WTC11 (cell line): ENCODE data around the gene PYHIN1. TPM values are rescaled to one million over a fixed set of nuclear protein-coding genes. Genes with fewer than 3 reads are reported as not detected.

ENCODE experiments used
- ATAC-seq: fragments of 200-7000 bp; cut with Tn5 transposase; 2 replicates; pipeline ENCODE4 v1.10.0; 2021; ENCODE audit warnings: mild to moderate bottlenecking, moderate library complexity
- CTCF ChIA-PET: fragments of 300-600 bp; sonication (Branson Sonifier 250); formaldehyde crosslinking; loops from one replicate; lab custom pipeline; 2021; ENCODE audit warnings: antibody characterized with exemption; lab: Charles Lee
- POLR2A ChIA-PET: fragments of 350-600 bp; sonication (Branson Sonifier 250); formaldehyde crosslinking; loops from one replicate; lab custom pipeline; 2021; ENCODE audit warnings: antibody characterized with exemption; lab: Charles Lee
- DNase-seq: peaks from one replicate; pipeline ENCODE4 v3.0.0; 2021; ENCODE audit warnings: low spot score
- H3K27ac Mint-ChIP-seq: 2 replicates; pipeline ENCODE4 v1.8.0; 2021; ENCODE audit warnings: mixed read lengths
- H3K27me3 Mint-ChIP-seq: 2 replicates; pipeline ENCODE4 v1.8.0; 2021; ENCODE audit warnings: low read depth, mild to moderate bottlenecking, moderate library complexity, mixed read lengths
- H3K36me3 Mint-ChIP-seq: 2 replicates; pipeline ENCODE4 v1.8.0; 2021; ENCODE audit warnings: mixed read lengths
- H3K4me1 Mint-ChIP-seq: 2 replicates; pipeline ENCODE4 v1.8.0; 2022; ENCODE audit warnings: mixed read lengths
- H3K4me3 Mint-ChIP-seq: 2 replicates; pipeline ENCODE4 v1.8.0; 2021; ENCODE audit warnings: mild to moderate bottlenecking, moderate library complexity, mixed read lengths
- H3K9me3 Mint-ChIP-seq: 2 replicates; pipeline ENCODE4 v1.8.0; 2021; ENCODE audit warnings: mixed read lengths
- ESRRA ChIP-seq: sonication (generic); formaldehyde crosslinking; IDR thresholded peaks from 2 replicates; pipeline ENCODE4 v1.8.1; 2022; ENCODE audit warnings: mild to moderate bottlenecking, missing genetic modification reagents, borderline replicate concordance
- GABPB1 ChIP-seq: sonication (generic); formaldehyde crosslinking; IDR thresholded peaks from 2 replicates; pipeline ENCODE4 v1.8.1; 2023; ENCODE audit warnings: mild to moderate bottlenecking, missing genetic modification reagents
- KAT7 ChIP-seq: sonication (generic); formaldehyde crosslinking; IDR thresholded peaks from 2 replicates; pipeline ENCODE4 v1.8.1; 2023; ENCODE audit warnings: missing genetic modification reagents, mild to moderate bottlenecking, borderline replicate concordance
- NFATC4 ChIP-seq: fragments of 250-450 bp; sonication (Bioruptor Pico); IDR thresholded peaks from 2 replicates; pipeline ENCODE4 v1.9.0; 2021; ENCODE audit warnings: mild to moderate bottlenecking
- RORB ChIP-seq: fragments of 250-450 bp; sonication (Bioruptor Pico); IDR thresholded peaks from 2 replicates; pipeline ENCODE4 v1.9.0; 2021; ENCODE audit warnings: mild to moderate bottlenecking
- TCF7 ChIP-seq: sonication (generic); formaldehyde crosslinking; IDR thresholded peaks from 2 replicates; pipeline ENCODE4 v1.8.0; 2022; ENCODE audit warnings: mild to moderate bottlenecking, low read depth, missing genetic modification reagents, moderate library complexity
- TEAD1 ChIP-seq: sonication (generic); formaldehyde crosslinking; IDR thresholded peaks from 2 replicates; pipeline ENCODE4 v1.8.0; 2022; ENCODE audit warnings: mild to moderate bottlenecking, missing genetic modification reagents
- TEAD4 ChIP-seq: sonication (generic); formaldehyde crosslinking; IDR thresholded peaks from 2 replicates; pipeline ENCODE4 v1.8.0; 2022; ENCODE audit warnings: mild to moderate bottlenecking, missing genetic modification reagents
- ZNF263 ChIP-seq: sonication (generic); formaldehyde crosslinking; IDR thresholded peaks from 2 replicates; pipeline ENCODE4 v1.8.1; 2022; ENCODE audit warnings: low read depth, mild to moderate bottlenecking, moderate library complexity, missing genetic modification reagents
- ZNF423 ChIP-seq: fragments of 250-450 bp; sonication (Bioruptor Pico); IDR thresholded peaks from 2 replicates; pipeline ENCODE4 v2.1.2; 2022; ENCODE audit warnings: mild to moderate bottlenecking, moderate library complexity
- total RNA-seq: library from RNA; stranded (reverse); gene quantifications from 3 replicates; pipeline ENCODE4 v1.2.3, GENCODE V29; 2021
- TF ChIP-seq, protein P1 (sequence below): sonication (generic); formaldehyde crosslinking; IDR thresholded peaks from 2 replicates; pipeline ENCODE4 v1.8.0; 2022; ENCODE audit warnings: missing genetic modification reagents
- TF ChIP-seq, protein P2 (sequence below): sonication (generic); formaldehyde crosslinking; IDR thresholded peaks from 2 replicates; pipeline ENCODE4 v1.8.1; 2023; ENCODE audit warnings: mild to moderate bottlenecking, missing genetic modification reagents
- TF ChIP-seq, protein P3 (sequence below): sonication (generic); formaldehyde crosslinking; conservative IDR thresholded peaks from 2 replicates; pipeline ENCODE4 v1.8.1; 2023; ENCODE audit warnings: mild to moderate bottlenecking, low read depth, missing genetic modification reagents, moderate library complexity
- TF ChIP-seq, protein P4 (sequence below): sonication (generic); formaldehyde crosslinking; IDR thresholded peaks from 2 replicates; pipeline ENCODE4 v1.8.1; 2023; ENCODE audit warnings: mild to moderate bottlenecking, missing genetic modification reagents, moderate library complexity
- TF ChIP-seq, protein P5 (sequence below): fragments of 250-450 bp; sonication (Bioruptor Pico); IDR thresholded peaks from 2 replicates; pipeline ENCODE4 v1.9.0; 2021; ENCODE audit warnings: mild to moderate bottlenecking
- TF ChIP-seq, protein P6 (sequence below): fragments of 250-450 bp; sonication (Bioruptor Pico); IDR thresholded peaks from 2 replicates; pipeline ENCODE4 v1.9.0; 2021; ENCODE audit warnings: mild to moderate bottlenecking, borderline replicate concordance
- TF ChIP-seq, protein P7 (sequence below): sonication (generic); formaldehyde crosslinking; IDR thresholded peaks from 2 replicates; pipeline ENCODE4 v1.8.0; 2023; ENCODE audit warnings: missing genetic modification reagents
- TF ChIP-seq, protein P8 (sequence below): sonication (generic); formaldehyde crosslinking; IDR thresholded peaks from 2 replicates; pipeline ENCODE4 v1.8.1; 2022; ENCODE audit warnings: low read depth, mild to moderate bottlenecking, moderate library complexity, missing genetic modification reagents, borderline replicate concordance

PYHIN1 gene
- total RNA-seq, 1 experiment from 2014 or later: not detected

DNA sequence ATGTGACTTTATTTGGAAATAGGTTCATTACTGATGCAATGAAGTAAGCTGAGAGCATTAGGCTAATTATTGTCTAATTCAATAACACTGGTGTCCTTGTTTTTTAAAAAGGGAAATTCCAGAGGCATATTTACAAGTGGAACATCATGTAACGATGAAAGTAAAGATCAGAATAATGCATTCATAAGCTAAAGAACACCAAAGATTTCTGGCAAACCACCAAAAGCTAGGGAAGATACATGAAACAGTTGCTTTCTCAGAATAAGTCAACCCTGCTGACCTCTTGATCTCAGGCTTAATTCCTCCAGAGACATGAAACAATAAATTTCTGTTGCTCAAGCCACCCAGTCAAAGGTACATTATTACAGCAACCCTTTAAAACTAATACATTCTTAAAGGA, 58.1 kb downstream of the PYHIN1 start:
- CTCF ChIA-PET: interaction anchor here (1.1 kb wide), 1 partner anchor 9 kb away, joined by 4 read pairs; no protein-coding TSS in a partner anchor
- H3K27ac Mint-ChIP-seq: no peak overlapping the region

DNA sequence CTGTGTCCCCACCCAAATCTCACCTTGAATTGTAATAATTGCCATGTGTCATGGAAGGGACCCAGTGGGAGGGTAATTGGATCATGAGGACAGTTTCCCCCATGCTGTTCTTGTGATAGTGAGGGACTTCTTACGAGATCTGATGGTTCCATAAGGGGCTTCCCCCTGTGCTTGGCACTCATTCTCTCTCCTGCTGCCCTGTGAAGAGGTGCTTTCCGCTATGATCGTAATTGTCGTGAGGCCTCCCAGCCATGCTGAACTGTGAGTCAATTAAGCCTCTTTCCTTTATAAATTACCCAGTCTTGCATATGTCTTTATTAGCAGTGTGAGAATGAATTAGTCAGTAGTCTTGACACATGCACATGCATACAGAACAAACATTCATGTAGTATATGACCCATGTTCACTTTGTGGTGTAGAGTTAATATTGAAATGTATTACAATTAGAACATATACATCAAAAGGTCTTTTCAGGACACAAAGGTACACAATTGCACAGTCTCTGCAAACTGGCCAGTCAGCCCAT, 61.5 kb downstream of the PYHIN1 start:
- Mint-ChIP-seq H3K27me3 (no peaks in the 10 kb centered on the region), H3K9me3 (peaks cover 30% of the 10 kb centered on the region), H3K27ac (no peak overlapping the region), H3K36me3 (no peaks in the 10 kb centered on the region), H3K4me3 (no peak overlapping the region), H3K4me1 (no peaks in the 10 kb centered on the region)
- CTCF ChIA-PET: no interaction called here
- POLR2A ChIA-PET: no interaction called here
- DNase-seq (no peak), ATAC-seq (no peak)
- TF ChIP-seq, protein P1, sequence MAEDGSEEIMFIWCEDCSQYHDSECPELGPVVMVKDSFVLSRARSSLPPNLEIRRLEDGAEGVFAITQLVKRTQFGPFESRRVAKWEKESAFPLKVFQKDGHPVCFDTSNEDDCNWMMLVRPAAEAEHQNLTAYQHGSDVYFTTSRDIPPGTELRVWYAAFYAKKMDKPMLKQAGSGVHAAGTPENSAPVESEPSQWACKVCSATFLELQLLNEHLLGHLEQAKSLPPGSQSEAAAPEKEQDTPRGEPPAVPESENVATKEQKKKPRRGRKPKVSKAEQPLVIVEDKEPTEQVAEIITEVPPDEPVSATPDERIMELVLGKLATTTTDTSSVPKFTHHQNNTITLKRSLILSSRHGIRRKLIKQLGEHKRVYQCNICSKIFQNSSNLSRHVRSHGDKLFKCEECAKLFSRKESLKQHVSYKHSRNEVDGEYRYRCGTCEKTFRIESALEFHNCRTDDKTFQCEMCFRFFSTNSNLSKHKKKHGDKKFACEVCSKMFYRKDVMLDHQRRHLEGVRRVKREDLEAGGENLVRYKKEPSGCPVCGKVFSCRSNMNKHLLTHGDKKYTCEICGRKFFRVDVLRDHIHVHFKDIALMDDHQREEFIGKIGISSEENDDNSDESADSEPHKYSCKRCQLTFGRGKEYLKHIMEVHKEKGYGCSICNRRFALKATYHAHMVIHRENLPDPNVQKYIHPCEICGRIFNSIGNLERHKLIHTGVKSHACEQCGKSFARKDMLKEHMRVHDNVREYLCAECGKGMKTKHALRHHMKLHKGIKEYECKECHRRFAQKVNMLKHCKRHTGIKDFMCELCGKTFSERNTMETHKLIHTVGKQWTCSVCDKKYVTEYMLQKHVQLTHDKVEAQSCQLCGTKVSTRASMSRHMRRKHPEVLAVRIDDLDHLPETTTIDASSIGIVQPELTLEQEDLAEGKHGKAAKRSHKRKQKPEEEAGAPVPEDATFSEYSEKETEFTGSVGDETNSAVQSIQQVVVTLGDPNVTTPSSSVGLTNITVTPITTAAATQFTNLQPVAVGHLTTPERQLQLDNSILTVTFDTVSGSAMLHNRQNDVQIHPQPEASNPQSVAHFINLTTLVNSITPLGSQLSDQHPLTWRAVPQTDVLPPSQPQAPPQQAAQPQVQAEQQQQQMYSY (CRISPR knock-in tag): no peak
- TF ChIP-seq, protein P2, sequence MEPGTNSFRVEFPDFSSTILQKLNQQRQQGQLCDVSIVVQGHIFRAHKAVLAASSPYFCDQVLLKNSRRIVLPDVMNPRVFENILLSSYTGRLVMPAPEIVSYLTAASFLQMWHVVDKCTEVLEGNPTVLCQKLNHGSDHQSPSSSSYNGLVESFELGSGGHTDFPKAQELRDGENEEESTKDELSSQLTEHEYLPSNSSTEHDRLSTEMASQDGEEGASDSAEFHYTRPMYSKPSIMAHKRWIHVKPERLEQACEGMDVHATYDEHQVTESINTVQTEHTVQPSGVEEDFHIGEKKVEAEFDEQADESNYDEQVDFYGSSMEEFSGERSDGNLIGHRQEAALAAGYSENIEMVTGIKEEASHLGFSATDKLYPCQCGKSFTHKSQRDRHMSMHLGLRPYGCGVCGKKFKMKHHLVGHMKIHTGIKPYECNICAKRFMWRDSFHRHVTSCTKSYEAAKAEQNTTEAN (CRISPR knock-in tag): no peak
- TF ChIP-seq, protein P3, sequence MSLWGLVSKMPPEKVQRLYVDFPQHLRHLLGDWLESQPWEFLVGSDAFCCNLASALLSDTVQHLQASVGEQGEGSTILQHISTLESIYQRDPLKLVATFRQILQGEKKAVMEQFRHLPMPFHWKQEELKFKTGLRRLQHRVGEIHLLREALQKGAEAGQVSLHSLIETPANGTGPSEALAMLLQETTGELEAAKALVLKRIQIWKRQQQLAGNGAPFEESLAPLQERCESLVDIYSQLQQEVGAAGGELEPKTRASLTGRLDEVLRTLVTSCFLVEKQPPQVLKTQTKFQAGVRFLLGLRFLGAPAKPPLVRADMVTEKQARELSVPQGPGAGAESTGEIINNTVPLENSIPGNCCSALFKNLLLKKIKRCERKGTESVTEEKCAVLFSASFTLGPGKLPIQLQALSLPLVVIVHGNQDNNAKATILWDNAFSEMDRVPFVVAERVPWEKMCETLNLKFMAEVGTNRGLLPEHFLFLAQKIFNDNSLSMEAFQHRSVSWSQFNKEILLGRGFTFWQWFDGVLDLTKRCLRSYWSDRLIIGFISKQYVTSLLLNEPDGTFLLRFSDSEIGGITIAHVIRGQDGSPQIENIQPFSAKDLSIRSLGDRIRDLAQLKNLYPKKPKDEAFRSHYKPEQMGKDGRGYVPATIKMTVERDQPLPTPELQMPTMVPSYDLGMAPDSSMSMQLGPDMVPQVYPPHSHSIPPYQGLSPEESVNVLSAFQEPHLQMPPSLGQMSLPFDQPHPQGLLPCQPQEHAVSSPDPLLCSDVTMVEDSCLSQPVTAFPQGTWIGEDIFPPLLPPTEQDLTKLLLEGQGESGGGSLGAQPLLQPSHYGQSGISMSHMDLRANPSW: no peak

More for the DNA sequence above, 58.1 kb downstream of the PYHIN1 start:
- H3K9me3 Mint-ChIP-seq: peaks cover 24% of the 10 kb centered on the region
- no peak overlapping the region for H3K4me3 Mint-ChIP-seq
- no peaks in the 10 kb centered on the region for H3K4me1 Mint-ChIP-seq
- no peak for ATAC-seq
- POLR2A ChIA-PET: no interaction called here
- no peak for DNase-seq
- H3K27me3 Mint-ChIP-seq: no peaks in the 10 kb centered on the region
- no peaks in the 10 kb centered on the region for H3K36me3 Mint-ChIP-seq
- no peak for TF ChIP-seq ZNF423
- TF ChIP-seq, protein P4, sequence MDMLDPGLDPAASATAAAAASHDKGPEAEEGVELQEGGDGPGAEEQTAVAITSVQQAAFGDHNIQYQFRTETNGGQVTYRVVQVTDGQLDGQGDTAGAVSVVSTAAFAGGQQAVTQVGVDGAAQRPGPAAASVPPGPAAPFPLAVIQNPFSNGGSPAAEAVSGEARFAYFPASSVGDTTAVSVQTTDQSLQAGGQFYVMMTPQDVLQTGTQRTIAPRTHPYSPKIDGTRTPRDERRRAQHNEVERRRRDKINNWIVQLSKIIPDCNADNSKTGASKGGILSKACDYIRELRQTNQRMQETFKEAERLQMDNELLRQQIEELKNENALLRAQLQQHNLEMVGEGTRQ (CRISPR knock-in tag): no peak
- TF ChIP-seq NFATC4 (CRISPR knock-in tag): no peak
- no peak for TF ChIP-seq ESRRA (CRISPR knock-in tag)
- no peak for TF ChIP-seq TEAD1
- no peak for TF ChIP-seq KAT7 (CRISPR knock-in tag)
- TF ChIP-seq, protein P5, sequence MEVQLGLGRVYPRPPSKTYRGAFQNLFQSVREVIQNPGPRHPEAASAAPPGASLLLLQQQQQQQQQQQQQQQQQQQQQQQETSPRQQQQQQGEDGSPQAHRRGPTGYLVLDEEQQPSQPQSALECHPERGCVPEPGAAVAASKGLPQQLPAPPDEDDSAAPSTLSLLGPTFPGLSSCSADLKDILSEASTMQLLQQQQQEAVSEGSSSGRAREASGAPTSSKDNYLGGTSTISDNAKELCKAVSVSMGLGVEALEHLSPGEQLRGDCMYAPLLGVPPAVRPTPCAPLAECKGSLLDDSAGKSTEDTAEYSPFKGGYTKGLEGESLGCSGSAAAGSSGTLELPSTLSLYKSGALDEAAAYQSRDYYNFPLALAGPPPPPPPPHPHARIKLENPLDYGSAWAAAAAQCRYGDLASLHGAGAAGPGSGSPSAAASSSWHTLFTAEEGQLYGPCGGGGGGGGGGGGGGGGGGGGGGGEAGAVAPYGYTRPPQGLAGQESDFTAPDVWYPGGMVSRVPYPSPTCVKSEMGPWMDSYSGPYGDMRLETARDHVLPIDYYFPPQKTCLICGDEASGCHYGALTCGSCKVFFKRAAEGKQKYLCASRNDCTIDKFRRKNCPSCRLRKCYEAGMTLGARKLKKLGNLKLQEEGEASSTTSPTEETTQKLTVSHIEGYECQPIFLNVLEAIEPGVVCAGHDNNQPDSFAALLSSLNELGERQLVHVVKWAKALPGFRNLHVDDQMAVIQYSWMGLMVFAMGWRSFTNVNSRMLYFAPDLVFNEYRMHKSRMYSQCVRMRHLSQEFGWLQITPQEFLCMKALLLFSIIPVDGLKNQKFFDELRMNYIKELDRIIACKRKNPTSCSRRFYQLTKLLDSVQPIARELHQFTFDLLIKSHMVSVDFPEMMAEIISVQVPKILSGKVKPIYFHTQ (CRISPR knock-in tag): no peak
- no peak for TF ChIP-seq ZNF263 (CRISPR knock-in tag)
- TF ChIP-seq, protein P6, sequence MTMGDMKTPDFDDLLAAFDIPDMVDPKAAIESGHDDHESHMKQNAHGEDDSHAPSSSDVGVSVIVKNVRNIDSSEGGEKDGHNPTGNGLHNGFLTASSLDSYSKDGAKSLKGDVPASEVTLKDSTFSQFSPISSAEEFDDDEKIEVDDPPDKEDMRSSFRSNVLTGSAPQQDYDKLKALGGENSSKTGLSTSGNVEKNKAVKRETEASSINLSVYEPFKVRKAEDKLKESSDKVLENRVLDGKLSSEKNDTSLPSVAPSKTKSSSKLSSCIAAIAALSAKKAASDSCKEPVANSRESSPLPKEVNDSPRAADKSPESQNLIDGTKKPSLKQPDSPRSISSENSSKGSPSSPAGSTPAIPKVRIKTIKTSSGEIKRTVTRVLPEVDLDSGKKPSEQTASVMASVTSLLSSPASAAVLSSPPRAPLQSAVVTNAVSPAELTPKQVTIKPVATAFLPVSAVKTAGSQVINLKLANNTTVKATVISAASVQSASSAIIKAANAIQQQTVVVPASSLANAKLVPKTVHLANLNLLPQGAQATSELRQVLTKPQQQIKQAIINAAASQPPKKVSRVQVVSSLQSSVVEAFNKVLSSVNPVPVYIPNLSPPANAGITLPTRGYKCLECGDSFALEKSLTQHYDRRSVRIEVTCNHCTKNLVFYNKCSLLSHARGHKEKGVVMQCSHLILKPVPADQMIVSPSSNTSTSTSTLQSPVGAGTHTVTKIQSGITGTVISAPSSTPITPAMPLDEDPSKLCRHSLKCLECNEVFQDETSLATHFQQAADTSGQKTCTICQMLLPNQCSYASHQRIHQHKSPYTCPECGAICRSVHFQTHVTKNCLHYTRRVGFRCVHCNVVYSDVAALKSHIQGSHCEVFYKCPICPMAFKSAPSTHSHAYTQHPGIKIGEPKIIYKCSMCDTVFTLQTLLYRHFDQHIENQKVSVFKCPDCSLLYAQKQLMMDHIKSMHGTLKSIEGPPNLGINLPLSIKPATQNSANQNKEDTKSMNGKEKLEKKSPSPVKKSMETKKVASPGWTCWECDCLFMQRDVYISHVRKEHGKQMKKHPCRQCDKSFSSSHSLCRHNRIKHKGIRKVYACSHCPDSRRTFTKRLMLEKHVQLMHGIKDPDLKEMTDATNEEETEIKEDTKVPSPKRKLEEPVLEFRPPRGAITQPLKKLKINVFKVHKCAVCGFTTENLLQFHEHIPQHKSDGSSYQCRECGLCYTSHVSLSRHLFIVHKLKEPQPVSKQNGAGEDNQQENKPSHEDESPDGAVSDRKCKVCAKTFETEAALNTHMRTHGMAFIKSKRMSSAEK (CRISPR knock-in tag): no peak
- TF ChIP-seq, protein P7, sequence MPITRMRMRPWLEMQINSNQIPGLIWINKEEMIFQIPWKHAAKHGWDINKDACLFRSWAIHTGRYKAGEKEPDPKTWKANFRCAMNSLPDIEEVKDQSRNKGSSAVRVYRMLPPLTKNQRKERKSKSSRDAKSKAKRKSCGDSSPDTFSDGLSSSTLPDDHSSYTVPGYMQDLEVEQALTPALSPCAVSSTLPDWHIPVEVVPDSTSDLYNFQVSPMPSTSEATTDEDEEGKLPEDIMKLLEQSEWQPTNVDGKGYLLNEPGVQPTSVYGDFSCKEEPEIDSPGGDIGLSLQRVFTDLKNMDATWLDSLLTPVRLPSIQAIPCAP (CRISPR knock-in tag): no peak
- TF ChIP-seq, protein P8, sequence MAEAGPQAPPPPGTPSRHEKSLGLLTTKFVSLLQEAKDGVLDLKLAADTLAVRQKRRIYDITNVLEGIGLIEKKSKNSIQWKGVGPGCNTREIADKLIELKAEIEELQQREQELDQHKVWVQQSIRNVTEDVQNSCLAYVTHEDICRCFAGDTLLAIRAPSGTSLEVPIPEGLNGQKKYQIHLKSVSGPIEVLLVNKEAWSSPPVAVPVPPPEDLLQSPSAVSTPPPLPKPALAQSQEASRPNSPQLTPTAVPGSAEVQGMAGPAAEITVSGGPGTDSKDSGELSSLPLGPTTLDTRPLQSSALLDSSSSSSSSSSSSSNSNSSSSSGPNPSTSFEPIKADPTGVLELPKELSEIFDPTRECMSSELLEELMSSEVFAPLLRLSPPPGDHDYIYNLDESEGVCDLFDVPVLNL (CRISPR knock-in tag): no peak
- TF ChIP-seq TEAD4: no peak
- TF ChIP-seq TCF7 (CRISPR knock-in tag): no peak
- no peak for TF ChIP-seq RORB (CRISPR knock-in tag)
- TF ChIP-seq GABPB1 (CRISPR knock-in tag): no peak
